H9 (cell line): ENCODE measurements around the gene ASB5. TPM values are rescaled to one million over a fixed set of nuclear protein-coding genes. Genes with fewer than 3 reads are reported as not detected.
"Not testable (repeated sequence)": the region's sequence is repeated elsewhere in the genome, so short reads cannot be mapped to it uniquely, and the experiment has no call there.

ENCODE experiments used
- DNase-seq: peaks from one replicate; pipeline ENCODE4 v3.0.0-alpha.2; 2017
- H2AFZ ChIP-seq: one replicate; pipeline ENCODE4 v1.6.1; 2013; ENCODE audit warnings: mild to moderate bottlenecking, low read length, control low read depth, moderate library complexity
- H2AK5ac ChIP-seq: 2 replicates; pipeline ENCODE4 v1.6.1; 2013; ENCODE audit warnings: low read length, control low read depth, mixed read lengths; ENCODE audit not compliant: insufficient read length
- H2BK120ac ChIP-seq: one replicate; pipeline ENCODE4 v1.6.1; 2013; ENCODE audit warnings: low read depth, mild to moderate bottlenecking, low read length, control low read depth, inconsistent platforms; ENCODE audit not compliant: poor library complexity, severe bottlenecking
- H2BK12ac ChIP-seq: 2 replicates; pipeline ENCODE4 v1.6.1; 2013; ENCODE audit warnings: low read length, control low read depth, mixed read lengths, low read depth; ENCODE audit not compliant: insufficient read length
- H2BK15ac ChIP-seq: 2 replicates; pipeline ENCODE4 v1.6.1; 2013; ENCODE audit warnings: low read depth, low read length, control low read depth
- H2BK20ac ChIP-seq: one replicate; pipeline ENCODE4 v1.6.1; 2013; ENCODE audit warnings: low read depth, mild to moderate bottlenecking, low read length, control low read depth, inconsistent platforms; ENCODE audit not compliant: poor library complexity, severe bottlenecking
- H2BK5ac ChIP-seq: 2 replicates; pipeline ENCODE4 v1.6.1; 2013; ENCODE audit warnings: low read length, control low read depth, mixed read lengths; ENCODE audit not compliant: insufficient read length
- H3K14ac ChIP-seq: 2 replicates; pipeline ENCODE4 v1.6.1; 2013; ENCODE audit warnings: low read length, control low read depth; ENCODE audit not compliant: insufficient read depth
- H3K18ac ChIP-seq: 2 replicates; pipeline ENCODE4 v1.6.1; 2013; ENCODE audit warnings: low read depth, mild to moderate bottlenecking, mixed read lengths, low read length, control low read depth; ENCODE audit not compliant: insufficient read length
- H3K23ac ChIP-seq: 2 replicates; pipeline ENCODE4 v1.6.1; 2013; ENCODE audit warnings: low read length, control low read depth, mixed read lengths, low read depth; ENCODE audit not compliant: insufficient read length
- H3K23me2 ChIP-seq: 2 replicates; pipeline ENCODE4 v1.6.1; 2013; ENCODE audit warnings: low read depth, mild to moderate bottlenecking, mixed read lengths, low read length, control low read depth; ENCODE audit not compliant: insufficient read length, poor library complexity, severe bottlenecking
- H3K27ac ChIP-seq: 2 replicates; pipeline ENCODE4 v1.5.1; 2013; ENCODE audit warnings: low read length, control low read depth, mixed read lengths, low read depth; ENCODE audit not compliant: insufficient read length
- H3K27me3 ChIP-seq: 2 replicates; pipeline ENCODE4 v1.6.1; 2013; ENCODE audit warnings: low read length, control low read depth, inconsistent platforms; ENCODE audit not compliant: insufficient read depth
- H3K4ac ChIP-seq: 2 replicates; pipeline ENCODE4 v1.6.1; 2013; ENCODE audit warnings: low read depth, mild to moderate bottlenecking, control low read depth, inconsistent platforms, low read length, moderate library complexity
- H3K4me1 ChIP-seq: 2 replicates; pipeline ENCODE4 v1.6.1; 2013; ENCODE audit warnings: low read length, control low read depth, inconsistent platforms; ENCODE audit not compliant: insufficient read depth
- H3K4me2 ChIP-seq: 2 replicates; pipeline ENCODE4 v1.6.1; 2013; ENCODE audit warnings: low read length, control low read depth, mixed read lengths; ENCODE audit not compliant: insufficient read length, insufficient read depth
- H3K56ac ChIP-seq: 2 replicates; pipeline ENCODE4 v1.6.1; 2013; ENCODE audit warnings: low read depth, mild to moderate bottlenecking, mixed read lengths, low read length, control low read depth; ENCODE audit not compliant: insufficient read length
- H3K79me1 ChIP-seq: 2 replicates; pipeline ENCODE4 v1.6.1; 2013; ENCODE audit warnings: low read depth, mild to moderate bottlenecking, moderate library complexity, low read length, control low read depth, inconsistent platforms; ENCODE audit not compliant: insufficient read depth, poor library complexity, severe bottlenecking
- H3K79me2 ChIP-seq: 2 replicates; pipeline ENCODE4 v1.6.1; 2013; ENCODE audit warnings: low read length, control low read depth, inconsistent platforms; ENCODE audit not compliant: insufficient read depth
- H3K9ac ChIP-seq: 2 replicates; pipeline ENCODE4 v1.6.1; 2013; ENCODE audit warnings: low read length, control low read depth, mixed read lengths; ENCODE audit not compliant: insufficient read length; ENCODE audit errors: extremely low read depth
- H3K9me3 ChIP-seq: one replicate; pipeline ENCODE4 v1.6.1; 2013; ENCODE audit warnings: low read depth, low read length, inconsistent platforms; ENCODE audit not compliant: control insufficient read depth
- H3T11ph ChIP-seq: one replicate; pipeline ENCODE4 v1.6.1; 2013; ENCODE audit warnings: mild to moderate bottlenecking, low read length, control low read depth, inconsistent platforms
- H4K20me1 ChIP-seq: one replicate; pipeline ENCODE4 v1.6.1; 2013; ENCODE audit not compliant: control insufficient read depth, insufficient read length, insufficient read depth
- H4K5ac ChIP-seq: 2 replicates; pipeline ENCODE4 v1.6.1; 2013; ENCODE audit warnings: low read depth, mild to moderate bottlenecking, mixed read lengths, low read length, control low read depth; ENCODE audit not compliant: insufficient read length
- H4K8ac ChIP-seq: replicated peaks from 2 replicates; pipeline ENCODE4 v1.6.1; 2013; ENCODE audit warnings: low read length, control low read depth, mixed read lengths, low read depth; ENCODE audit not compliant: insufficient read length
- H4K91ac ChIP-seq: 2 replicates; pipeline ENCODE4 v1.6.1; 2013; ENCODE audit warnings: low read depth, mild to moderate bottlenecking, moderate library complexity, mixed read lengths, low read length, control low read depth; ENCODE audit not compliant: insufficient read length
- H3K27ac Mint-ChIP-seq, 3 experiments: 2 replicates in 2 of 3; 3 replicates in 1 of 3; pipeline ENCODE4 v1.8.0; 2020 to 2021; ENCODE audit warnings: mixed read lengths in 3 of 3, mild to moderate bottlenecking in 1 of 3, moderate library complexity in 1 of 3
- H3K27me3 Mint-ChIP-seq: 2 replicates; pipeline ENCODE4 v1.8.0; 2021; ENCODE audit warnings: low read depth, mild to moderate bottlenecking, moderate library complexity, mixed read lengths
- H3K36me3 Mint-ChIP-seq, 3 experiments: 2 replicates in 2 of 3; 3 replicates in 1 of 3; pipeline ENCODE4 v1.8.0; 2020 to 2021; ENCODE audit warnings: low read depth in 3 of 3, mixed read lengths in 3 of 3; ENCODE audit not compliant: insufficient read depth in 1 of 3
- H3K4me1 Mint-ChIP-seq, 2 experiments: 2 replicates each; pipeline ENCODE4 v1.8.0; 2020; ENCODE audit warnings: mixed read lengths in 2 of 2
- H3K4me3 Mint-ChIP-seq, 2 experiments: 2 replicates in 1 of 2; 3 replicates in 1 of 2; pipeline ENCODE4 v1.8.0; 2020 to 2021; ENCODE audit warnings: mild to moderate bottlenecking in 2 of 2, mixed read lengths in 2 of 2, moderate library complexity in 1 of 2
- H3K9me3 Mint-ChIP-seq, 2 experiments: 2 replicates in 1 of 2; 3 replicates in 1 of 2; pipeline ENCODE4 v1.8.0; 2020; ENCODE audit warnings: mild to moderate bottlenecking in 2 of 2, mixed read lengths in 2 of 2, moderate library complexity in 1 of 2
- WGBS: extraction: QIAGEN DNeasy Blood & Tissue Kit; methylation state at CpG from one replicate; pipeline ENCODE4 v1.1.7; 2013; ENCODE audit warnings: missing lambda C conversion rate, low lambda C conversion rate, mixed read lengths; ENCODE audit not compliant: insufficient read length; ENCODE audit errors: extremely low coverage; 5-methylcytosine and 5-hydroxymethylcytosine counted together
- total RNA-seq: library from RNA; stranded (reverse); gene quantifications from 2 replicates; pipeline ENCODE4 v1.2.1, GENCODE V29; 2021
- TF ChIP-seq, protein P1 (sequence below): fragments of 200-600 bp; sonication (generic); conservative IDR thresholded peaks from 3 replicates; pipeline ENCODE4 v1.8.0; 2021; ENCODE audit warnings: antibody characterized with exemption, mild to moderate bottlenecking

The ASB5 gene
- total RNA-seq, 1 experiment from 2014 or later = not detected

GRCh38 chr4:176298664-176299063 lies 29.6 kb upstream of the ASB5 start:
- Histone ChIP-seq H3K9me3 (no peaks in the 10 kb centered on the region), H2BK12ac (no peak overlapping the region), H2BK20ac (no peak overlapping the region), H3K18ac (no peak overlapping the region), H2BK15ac (no peak overlapping the region), H3K23me2 (no peaks in the 10 kb centered on the region), H3K14ac (no peak overlapping the region), H3K4ac (no peak overlapping the region), H3K56ac (no peak overlapping the region), H3K4me1 (no peaks in the 10 kb centered on the region; the same call in 1 of the 2 replicates), H4K5ac (no peak overlapping the region), H2BK5ac (no peak overlapping the region), H2AK5ac (no peak overlapping the region), H4K8ac (no peak overlapping the region), H4K91ac (no peak overlapping the region), H2AFZ (no peak overlapping the region), H4K20me1 (no peaks in the 10 kb centered on the region), H3K27me3 (no peaks in the 10 kb centered on the region), H3K23ac (no peak overlapping the region), H3K4me2 (no peak overlapping the region), H3K79me2 (no peaks in the 10 kb centered on the region), H3K79me1 (no peaks in the 10 kb centered on the region), H3K9ac (no peak overlapping the region), H3K27ac (no peak overlapping the region), H2BK120ac (no peak overlapping the region), H3T11ph (no peak overlapping the region)
- no CpG with 5 or more reads among the region's 6 CpGs for WGBS
- TF ChIP-seq, protein P1, sequence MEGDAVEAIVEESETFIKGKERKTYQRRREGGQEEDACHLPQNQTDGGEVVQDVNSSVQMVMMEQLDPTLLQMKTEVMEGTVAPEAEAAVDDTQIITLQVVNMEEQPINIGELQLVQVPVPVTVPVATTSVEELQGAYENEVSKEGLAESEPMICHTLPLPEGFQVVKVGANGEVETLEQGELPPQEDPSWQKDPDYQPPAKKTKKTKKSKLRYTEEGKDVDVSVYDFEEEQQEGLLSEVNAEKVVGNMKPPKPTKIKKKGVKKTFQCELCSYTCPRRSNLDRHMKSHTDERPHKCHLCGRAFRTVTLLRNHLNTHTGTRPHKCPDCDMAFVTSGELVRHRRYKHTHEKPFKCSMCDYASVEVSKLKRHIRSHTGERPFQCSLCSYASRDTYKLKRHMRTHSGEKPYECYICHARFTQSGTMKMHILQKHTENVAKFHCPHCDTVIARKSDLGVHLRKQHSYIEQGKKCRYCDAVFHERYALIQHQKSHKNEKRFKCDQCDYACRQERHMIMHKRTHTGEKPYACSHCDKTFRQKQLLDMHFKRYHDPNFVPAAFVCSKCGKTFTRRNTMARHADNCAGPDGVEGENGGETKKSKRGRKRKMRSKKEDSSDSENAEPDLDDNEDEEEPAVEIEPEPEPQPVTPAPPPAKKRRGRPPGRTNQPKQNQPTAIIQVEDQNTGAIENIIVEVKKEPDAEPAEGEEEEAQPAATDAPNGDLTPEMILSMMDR = no peak
- Mint-ChIP-seq H3K4me3 (no peak overlapping the region), H3K27ac (no peak overlapping the region), H3K9me3 (no peaks in the 10 kb centered on the region), H3K36me3 (no peaks in the 10 kb centered on the region), H3K4me1 (peaks cover 6 to 10% of the 10 kb centered on the region in 2 experiments), H3K27me3 (peaks cover 11% of the 10 kb centered on the region)
- DNase-seq = no peak

- H3K79me1 ChIP-seq, H3K4me1 ChIP-seq, H3K23me2 ChIP-seq, H4K8ac ChIP-seq, H2AK5ac ChIP-seq, H3K27me3 Mint-ChIP-seq, H3K27ac ChIP-seq, H3K23ac ChIP-seq, DNase-seq, H4K20me1 ChIP-seq, H3K56ac ChIP-seq, H2AFZ ChIP-seq, H3K14ac ChIP-seq, H2BK15ac ChIP-seq, H3K79me2 ChIP-seq, H3K4me3 Mint-ChIP-seq, H3K4ac ChIP-seq, H3K18ac ChIP-seq, H3K9ac ChIP-seq, H4K91ac ChIP-seq, H2BK5ac ChIP-seq, H3T11ph ChIP-seq, H3K27ac Mint-ChIP-seq, H3K36me3 Mint-ChIP-seq, H3K9me3 ChIP-seq, H3K4me1 Mint-ChIP-seq, H3K4me2 ChIP-seq, H3K27me3 ChIP-seq, H4K5ac ChIP-seq, H3K9me3 Mint-ChIP-seq, H2BK120ac ChIP-seq, H2BK20ac ChIP-seq, H2BK12ac ChIP-seq: not testable (repeated sequence)
- no CpG with 5 or more reads among the region's 5 CpGs for WGBS
Observed at GRCh38 chr4:176295907-176296306, 26.9 kb upstream of the ASB5 start.
